Left ventricle myocardium inferior (tissue), 1 donor: ENCODE measurements around the gene TMCC2. TPM values are rescaled to one million over a fixed set of nuclear protein-coding genes. Genes with fewer than 3 reads are reported as not detected.
"Not testable (repeated sequence)": the region's sequence is repeated elsewhere in the genome, so short reads cannot be mapped to it uniquely, and the experiment has no call there.

ENCODE experiments used
- DNase-seq: peaks from one replicate; pipeline ENCODE4 v3.0.0-alpha.2; 2020
- H3K27ac ChIP-seq: fragments of 200-600 bp; replicated peaks from 2 replicates; pipeline ENCODE4 v1.8.0; 2021
- H3K27me3 ChIP-seq: fragments of 200-600 bp; 2 replicates; pipeline ENCODE4 v1.8.0; 2021; ENCODE audit warnings: low read depth
- H3K36me3 ChIP-seq: fragments of 200-600 bp; 2 replicates; pipeline ENCODE4 v1.8.0; 2021
- H3K4me1 ChIP-seq: fragments of 200-600 bp; 2 replicates; pipeline ENCODE4 v1.8.0; 2021
- H3K4me3 ChIP-seq: fragments of 200-600 bp; 2 replicates; pipeline ENCODE4 v1.8.0; 2021; ENCODE audit warnings: mild to moderate bottlenecking, moderate library complexity
- H3K9me3 ChIP-seq: fragments of 200-600 bp; replicated peaks from 2 replicates; pipeline ENCODE4 v1.8.0; 2021
- CTCF ChIP-seq: fragments of 200-600 bp; IDR thresholded peaks from 2 replicates; pipeline ENCODE4 v1.8.0; 2021; ENCODE audit warnings: antibody characterized with exemption, mild to moderate bottlenecking, borderline replicate concordance
- intact Hi-C: fragments of 100-400 bp; cut with micrococcal nuclease; formaldehyde crosslinking; loops from one replicate; pipeline ENCODE4 v1.11.0; 2022
- long read RNA-seq: library from polyadenylated mRNA; unstranded; transcript quantifications from one replicate; pipeline ENCODE4 v2.0.0, GENCODE V29; 2021
- total RNA-seq: library from RNA; stranded (reverse); fragmentation: NEBNext Ultra II Directional; extraction: Animal tissue kit (Norgen Biotek cat#: 25700); gene quantifications from one replicate; pipeline ENCODE4 v1.2.1, GENCODE V29; 2021
- donor health status: DM: no; HTN: yes; CAD: no; lungs with severe emphysema.

TMCC2 gene
- total RNA-seq, result 2.5 TPM
- long read RNA-seq, transcript TMCC2-203 (5 exons, 3,738 nt), result major isoform, 7 of 9 reads
- long read RNA-seq, partial matches to known transcripts, result 2 of 9 reads
- long read RNA-seq, other reads (novel, unspliced or antisense), result 0 of 9 reads

- no peaks in the 10 kb centered on the region for H3K9me3 ChIP-seq
- intact Hi-C loops, result no loop called here
- no peak for TF ChIP-seq CTCF
- DNase-seq, result peak; percentile 91
- peaks cover 25% of the 10 kb centered on the region for H3K4me1 ChIP-seq
- peaks cover 7% of the 10 kb centered on the region for H3K27me3 ChIP-seq
- peak within 1 kb of the TSS; percentile 35 for H3K27ac ChIP-seq
- H3K36me3 ChIP-seq, result no peaks in the 10 kb centered on the region
- peak within 1 kb of the TSS; percentile 77 for H3K4me3 ChIP-seq
These were observed at the start of gene TMCC2 for GRCh38 chr1:205227584-205228013. TSS of gene TMCC2 (plus strand) at chr1:205227946. CDS start at chr1:205228565, 619 bp downstream.

- Histone ChIP-seq H3K36me3 (peaks cover 6% of the 10 kb centered on the region), H3K4me1 (peaks cover 38% of the 10 kb centered on the region), H3K27ac (no peak overlapping the region), H3K4me3 (no peak overlapping the region), H3K27me3 (no peaks in the 10 kb centered on the region), H3K9me3 (no peaks in the 10 kb centered on the region)
- intact Hi-C loops, result no loop called here
- no peak for TF ChIP-seq CTCF
- DNase-seq, result no peak
These were observed 47.9 kb upstream of the TMCC2 start for GRCh38 chr1:205179842-205180241.

- DNase-seq, intact Hi-C loops, H3K4me3 ChIP-seq, H3K27me3 ChIP-seq, H3K36me3 ChIP-seq, H3K9me3 ChIP-seq, H3K27ac ChIP-seq: not testable (repeated sequence)
- H3K4me1 ChIP-seq, result peaks cover 33% of the 10 kb centered on the region
These were observed 47.4 kb upstream of the TMCC2 start for GRCh38 chr1:205180331-205180730.

- DNase-seq, result no peak
- Histone ChIP-seq H3K36me3 (peaks cover 22% of the 10 kb centered on the region), H3K4me1 (peaks cover 26% of the 10 kb centered on the region), H3K4me3 (no peak overlapping the region), H3K9me3 (no peaks in the 10 kb centered on the region), H3K27ac (peak overlapping the region; percentile 63), H3K27me3 (no peaks in the 10 kb centered on the region)
- TF ChIP-seq CTCF, result no peak
- intact Hi-C loops, result no loop called here
These were observed 44.8 kb upstream of the TMCC2 start for GRCh38 chr1:205182930-205183329.

- peaks cover 34% of the 10 kb centered on the region for H3K4me1 ChIP-seq
- DNase-seq, result no peak
- intact Hi-C loops, result no loop called here
- no peak for TF ChIP-seq CTCF
- peaks cover 21% of the 10 kb centered on the region for H3K36me3 ChIP-seq
- H3K27me3 ChIP-seq, result no peaks in the 10 kb centered on the region
- H3K27ac ChIP-seq, result peak overlapping the region; percentile 63
- H3K4me3 ChIP-seq, result no peak overlapping the region
- H3K9me3 ChIP-seq, result no peaks in the 10 kb centered on the region
These were observed 43.9 kb upstream of the TMCC2 start for GRCh38 chr1:205183676-205184335.

GRCh38 chr1:205186191-205186590 lies 41.6 kb upstream of the TMCC2 start:
- TF ChIP-seq CTCF, result no peak
- Histone ChIP-seq H3K27me3 (no peaks in the 10 kb centered on the region), H3K27ac (no peak overlapping the region), H3K4me1 (peaks cover 38% of the 10 kb centered on the region), H3K36me3 (peaks cover 16% of the 10 kb centered on the region), H3K4me3 (no peak overlapping the region), H3K9me3 (no peaks in the 10 kb centered on the region)
- intact Hi-C loops, result no loop called here
- DNase-seq, result no peak
